ENCODE data around the gene VWA1.

DNA sequence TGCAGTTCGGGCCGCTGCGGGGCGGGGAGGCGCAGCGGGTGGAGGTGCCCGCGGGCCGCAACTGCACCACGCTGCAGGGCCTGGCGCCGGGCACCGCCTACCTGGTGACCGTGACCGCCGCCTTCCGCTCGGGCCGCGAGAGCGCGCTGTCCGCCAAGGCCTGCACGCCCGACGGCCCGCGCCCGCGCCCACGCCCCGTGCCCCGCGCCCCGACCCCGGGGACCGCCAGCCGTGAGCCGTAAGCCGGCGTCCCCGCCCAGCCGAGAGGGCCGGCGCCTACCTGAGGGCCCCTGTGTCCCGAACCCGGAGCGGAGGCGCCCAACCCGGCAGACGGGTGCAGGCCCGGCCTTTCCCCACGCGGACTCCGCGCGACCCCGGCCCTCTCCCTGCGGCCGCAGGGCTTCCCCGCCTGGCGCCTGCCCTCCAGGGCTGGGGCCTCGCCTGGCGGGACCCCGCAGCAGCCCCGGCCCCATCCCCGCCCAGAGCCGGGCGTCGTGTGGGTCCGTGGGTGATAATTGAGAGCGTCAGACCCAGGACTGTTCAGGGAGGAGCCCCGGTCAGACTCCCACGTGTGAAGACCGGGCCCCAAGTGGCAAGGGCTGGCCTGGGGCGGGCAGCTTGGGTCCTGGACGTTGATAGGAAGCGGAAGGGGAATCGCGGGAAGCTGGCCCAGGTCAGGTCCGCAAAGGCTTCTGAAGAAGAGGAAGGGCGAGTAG lies 4.2 kb downstream of the VWA1 start:
- TF ChIP-seq, protein P1, sequence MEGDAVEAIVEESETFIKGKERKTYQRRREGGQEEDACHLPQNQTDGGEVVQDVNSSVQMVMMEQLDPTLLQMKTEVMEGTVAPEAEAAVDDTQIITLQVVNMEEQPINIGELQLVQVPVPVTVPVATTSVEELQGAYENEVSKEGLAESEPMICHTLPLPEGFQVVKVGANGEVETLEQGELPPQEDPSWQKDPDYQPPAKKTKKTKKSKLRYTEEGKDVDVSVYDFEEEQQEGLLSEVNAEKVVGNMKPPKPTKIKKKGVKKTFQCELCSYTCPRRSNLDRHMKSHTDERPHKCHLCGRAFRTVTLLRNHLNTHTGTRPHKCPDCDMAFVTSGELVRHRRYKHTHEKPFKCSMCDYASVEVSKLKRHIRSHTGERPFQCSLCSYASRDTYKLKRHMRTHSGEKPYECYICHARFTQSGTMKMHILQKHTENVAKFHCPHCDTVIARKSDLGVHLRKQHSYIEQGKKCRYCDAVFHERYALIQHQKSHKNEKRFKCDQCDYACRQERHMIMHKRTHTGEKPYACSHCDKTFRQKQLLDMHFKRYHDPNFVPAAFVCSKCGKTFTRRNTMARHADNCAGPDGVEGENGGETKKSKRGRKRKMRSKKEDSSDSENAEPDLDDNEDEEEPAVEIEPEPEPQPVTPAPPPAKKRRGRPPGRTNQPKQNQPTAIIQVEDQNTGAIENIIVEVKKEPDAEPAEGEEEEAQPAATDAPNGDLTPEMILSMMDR (IDR thresholded peaks at IDR 0.05): no peak
- TF ChIP-seq POLR2AphosphoS5 (IDR thresholded peaks at IDR 0.05): no peak

Measured in breast epithelium (tissue), 3 donors.